ENCODE results near the gene C16orf90.
"Not testable (repeated sequence)": the region's sequence is repeated elsewhere in the genome, so short reads cannot be mapped to it uniquely, and the experiment has no call there.

Gene C16orf90

DNA sequence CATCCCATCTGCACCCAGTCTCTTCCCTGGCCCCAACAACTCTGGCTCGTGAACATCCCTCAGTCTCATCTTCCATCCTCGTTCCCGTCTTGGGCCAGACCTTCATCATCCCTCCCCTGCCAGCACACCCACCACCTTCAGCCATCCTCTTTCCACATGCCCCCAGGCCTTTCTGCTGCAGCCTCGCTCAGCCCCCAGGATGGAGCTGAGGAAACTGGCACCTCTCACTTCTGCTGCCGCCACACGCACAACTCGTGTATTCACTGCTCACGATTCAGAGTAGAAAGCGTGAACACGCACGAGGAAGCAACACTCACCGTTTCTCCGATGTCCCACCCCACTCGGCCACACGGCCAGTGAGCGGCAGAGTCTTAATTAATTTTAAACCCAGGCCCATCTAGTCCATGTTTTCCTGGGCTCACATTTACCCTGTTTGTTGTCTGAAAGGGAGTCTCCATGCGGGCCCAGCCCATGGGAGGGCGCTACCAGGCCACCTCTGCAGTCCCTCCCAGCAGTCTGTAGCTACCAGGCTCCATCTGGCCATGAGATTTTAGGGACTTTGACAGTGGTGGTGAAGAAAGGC, 12.5 kb downstream of the C16orf90 start:
- DNase-seq (ENCODE audit: low spot score) = no peak

DNA sequence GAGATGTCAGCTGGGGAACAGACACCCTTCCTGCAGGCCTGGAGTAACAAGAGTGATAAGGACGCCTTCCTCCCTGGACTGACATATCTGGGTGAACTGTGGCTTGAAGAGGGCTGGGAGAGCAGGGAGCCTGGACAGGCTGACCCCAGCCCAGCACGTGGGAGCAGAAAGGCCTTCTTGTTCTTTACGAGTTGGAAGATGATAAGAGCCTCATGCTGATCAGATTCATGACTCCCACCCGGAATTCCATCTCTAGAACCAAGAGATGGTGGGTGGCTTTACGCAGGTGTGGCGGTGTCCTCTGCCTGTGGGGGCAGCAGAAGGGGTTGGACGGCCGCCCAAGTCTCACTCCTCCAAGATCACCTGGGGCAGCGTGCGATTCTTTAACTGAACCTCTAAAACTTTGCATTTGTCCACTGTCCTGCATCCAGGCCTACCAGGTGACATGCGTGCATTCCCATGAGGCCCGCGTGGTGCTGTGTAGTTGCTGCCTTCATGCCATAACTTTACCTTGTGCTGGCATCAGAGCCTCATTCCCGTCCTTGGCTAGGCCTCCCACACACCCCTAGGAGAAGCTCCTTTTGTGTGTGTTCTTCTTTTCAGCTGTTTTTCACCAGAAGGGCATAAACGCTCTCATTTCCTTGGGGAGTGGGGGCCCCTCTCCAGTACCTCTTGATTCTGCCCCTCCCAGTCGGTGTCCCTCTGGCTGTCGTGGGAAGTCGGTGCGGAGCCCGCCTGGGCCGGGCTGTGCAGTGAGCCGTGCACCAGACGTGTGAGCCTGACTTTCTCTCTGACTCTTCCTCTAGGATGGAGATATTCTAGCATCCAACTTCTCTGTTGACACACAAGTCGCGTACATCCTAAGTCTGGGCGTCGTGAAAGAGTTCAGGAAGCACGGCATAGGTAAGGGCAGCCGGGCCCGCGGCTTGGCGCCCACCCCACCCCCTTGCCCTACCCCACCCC, 13.3 kb downstream of the C16orf90 start:
- DNase-seq (ENCODE audit: low spot score) = no peak

GRCh38 chr16:3480901-3481695, 14.2 kb downstream of the C16orf90 start:
- DNase-seq (ENCODE audit: low spot score) = no peak

GRCh38 chr16:3479654-3480216, 15.6 kb downstream of the C16orf90 start:
- no peak for DNase-seq (ENCODE audit: low spot score)

GRCh38 chr16:3478242-3478925, 16.9 kb downstream of the C16orf90 start:
- no peak for DNase-seq (ENCODE audit: low spot score)

DNA sequence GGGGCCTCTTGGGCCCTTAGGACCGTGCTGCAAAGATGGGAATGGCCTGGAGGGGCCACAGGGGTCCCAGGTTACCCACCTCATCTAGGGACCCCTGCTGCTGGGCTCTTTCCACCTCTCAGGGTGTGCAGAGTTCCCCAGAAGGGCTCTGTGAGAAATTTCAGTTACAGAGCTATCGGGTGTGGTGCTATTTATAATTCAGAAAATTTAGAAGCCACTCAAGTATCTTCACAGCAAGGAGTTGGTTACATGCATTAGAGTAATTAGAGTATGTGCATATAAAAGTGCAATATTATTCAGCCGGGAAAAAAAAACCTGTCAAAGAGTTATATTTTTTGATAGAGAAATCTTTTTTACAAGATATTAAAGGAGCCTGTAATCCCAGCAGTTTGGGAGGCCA, 18.9 kb downstream of the C16orf90 start:
- no peak for DNase-seq (ENCODE audit: low spot score)

- DNase-seq (ENCODE audit: low spot score) = no peak
Observed at GRCh38 chr16:3475604-3476375, 19.5 kb downstream of the C16orf90 start.

GRCh38 chr16:3474870-3475269, 20.4 kb downstream of the C16orf90 start:
- not testable (repeated sequence) for DNase-seq (ENCODE audit: low spot score)

GRCh38 chr16:3474136-3474779, 21.0 kb downstream of the C16orf90 start:
- DNase-seq (ENCODE audit: low spot score) = no peak

DNA sequence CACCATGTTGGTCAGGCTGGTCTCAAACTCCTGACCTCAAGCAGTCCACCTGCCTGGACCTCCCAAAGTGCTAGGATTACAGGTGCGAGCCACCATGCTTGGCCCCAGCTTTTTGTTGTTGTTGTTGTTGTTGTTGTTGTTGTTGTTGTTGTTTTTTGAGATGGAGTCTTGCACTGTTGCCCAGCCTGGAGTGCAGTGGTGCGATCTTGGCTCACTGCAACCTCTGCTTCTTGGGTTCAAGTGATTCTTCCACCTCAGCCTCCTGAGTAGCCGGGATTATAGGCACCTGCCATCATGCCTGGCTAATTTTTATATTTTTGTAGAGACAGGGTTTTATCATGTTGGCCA, 21.7 kb downstream of the C16orf90 start:
- DNase-seq (ENCODE audit: low spot score) = not testable (repeated sequence)

GRCh38 chr16:3472878-3473595, 22.3 kb downstream of the C16orf90 start:
- DNase-seq (ENCODE audit: low spot score) = no peak

DNA sequence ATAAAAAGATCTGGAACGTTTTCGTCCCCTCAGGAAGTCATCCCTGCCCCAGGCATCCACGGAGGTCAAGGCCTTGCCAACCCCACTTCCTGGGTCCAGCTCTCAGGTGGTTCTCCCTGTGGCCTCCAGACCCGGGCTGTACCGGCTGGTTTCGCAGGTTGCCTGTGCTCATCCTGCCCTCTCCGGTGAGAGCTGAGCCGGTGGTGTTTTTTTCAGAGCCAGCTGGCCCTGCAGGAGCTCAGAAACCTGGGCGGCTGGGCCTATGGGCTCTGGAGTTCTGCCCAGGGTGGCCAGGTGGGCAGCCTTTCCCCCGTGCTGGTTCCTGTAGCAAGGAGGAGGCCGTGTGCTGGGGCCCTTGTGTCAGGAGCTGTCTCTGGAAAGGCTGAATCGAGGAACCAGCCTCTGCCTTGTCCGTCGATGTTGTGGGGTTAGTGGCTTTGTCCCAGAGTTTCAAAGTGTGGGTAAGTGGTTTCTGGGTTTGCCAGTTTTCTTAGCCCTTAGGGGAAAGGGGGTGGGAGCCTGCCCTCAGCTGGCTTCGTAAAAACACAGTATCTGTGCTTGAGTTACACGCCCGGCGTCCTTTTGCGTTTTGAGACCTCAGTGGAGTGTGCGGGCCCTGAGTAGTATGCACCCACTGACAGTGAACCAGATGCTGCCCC, 23.6 kb downstream of the C16orf90 start:
- no peak for DNase-seq (ENCODE audit: low spot score)

- DNase-seq (ENCODE audit: low spot score) = no peak
Observed at GRCh38 chr16:3470723-3471122, 24.6 kb downstream of the C16orf90 start.

- no peak for DNase-seq (ENCODE audit: low spot score)
Observed at GRCh38 chr16:3469736-3470135, 25.6 kb downstream of the C16orf90 start.

DNA sequence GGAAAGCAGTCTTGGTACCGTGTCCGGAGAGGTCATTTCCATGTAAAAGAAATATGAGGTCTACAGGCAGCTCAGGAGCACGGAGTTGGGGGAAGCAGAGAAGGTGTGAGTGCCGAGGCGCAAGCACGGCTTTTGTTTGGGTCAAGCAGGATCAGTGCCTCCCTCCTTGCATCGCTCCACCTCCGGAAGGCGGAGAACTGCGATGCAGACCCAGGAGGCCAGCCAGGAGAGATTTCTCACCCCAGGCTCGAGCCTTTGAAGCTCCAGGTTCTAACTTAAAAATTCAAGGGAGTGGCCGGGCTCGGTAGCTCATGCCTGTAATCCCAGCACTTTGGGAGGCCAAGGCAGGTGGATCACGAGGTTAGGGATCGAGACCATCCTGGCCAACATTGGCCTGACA, 26.8 kb downstream of the C16orf90 start:
- no peak for DNase-seq (ENCODE audit: low spot score)

DNA sequence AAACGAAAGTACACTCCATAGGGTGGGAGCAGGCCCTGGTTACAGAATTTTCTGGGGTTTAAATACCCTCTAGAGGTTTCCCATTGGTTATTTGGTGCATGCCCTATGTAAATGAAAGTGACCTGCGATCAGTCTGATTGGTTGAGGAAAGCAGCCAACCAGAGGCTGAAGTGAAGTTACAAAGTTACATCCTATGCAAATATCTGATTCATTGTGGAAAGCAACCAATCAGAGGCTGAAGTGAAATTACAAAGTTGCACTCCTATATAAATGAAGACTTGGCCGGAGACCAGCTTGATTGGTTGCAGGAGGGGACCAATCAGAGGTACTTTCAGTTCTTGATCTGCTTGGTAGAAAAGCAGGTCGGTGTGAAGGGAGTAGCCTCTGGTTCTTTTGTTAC, 27.4 kb downstream of the C16orf90 start:
- no peak for DNase-seq (ENCODE audit: low spot score)

GRCh38 chr16:3467182-3467581, 28.1 kb downstream of the C16orf90 start:
- DNase-seq (ENCODE audit: low spot score) = no peak

- DNase-seq (ENCODE audit: low spot score) = no peak
Observed at GRCh38 chr16:3465911-3466584, 29.2 kb downstream of the C16orf90 start.

DNA sequence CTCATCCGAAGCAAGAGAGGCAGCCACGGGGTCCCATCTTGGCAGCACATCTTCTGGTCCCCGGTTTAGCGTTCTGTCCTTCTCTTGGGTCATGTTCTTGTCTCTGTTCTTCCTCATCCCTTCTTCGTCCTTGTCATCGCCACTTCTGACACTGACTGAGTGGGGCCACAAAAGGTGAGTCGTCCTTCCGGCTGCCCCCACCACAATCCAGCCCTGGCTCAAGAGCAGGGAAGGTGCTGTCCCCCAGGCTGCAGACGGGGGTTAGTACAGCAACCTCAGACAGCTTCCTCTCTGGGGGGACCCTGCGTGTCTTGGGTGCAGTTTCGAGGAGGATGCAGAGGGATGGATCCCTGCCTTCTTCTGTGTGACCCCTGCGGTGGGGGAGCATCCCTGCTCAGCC, 30.0 kb downstream of the C16orf90 start:
- no peak for DNase-seq (ENCODE audit: low spot score)
